ENCODE data around the gene TRAF1.

TRAF1 gene

GRCh38 chr9:120940573-120940972 lies 14.0 kb upstream of the TRAF1 start:
- no peak for DNase-seq

GRCh38 chr9:120938851-120939250 lies 12.3 kb upstream of the TRAF1 start:
- no peak for DNase-seq

- no peak for DNase-seq
These were observed 11.0 kb upstream of the TRAF1 start for GRCh38 chr9:120937596-120937995.

- no peak for DNase-seq
These were observed 10.5 kb upstream of the TRAF1 start for GRCh38 chr9:120937127-120937526.

- DNase-seq, result no peak
These were observed 10.1 kb upstream of the TRAF1 start for GRCh38 chr9:120936764-120937122.

- peak; percentile 97 to 98 for DNase-seq
These were observed 9.6 kb upstream of the TRAF1 start for GRCh38 chr9:120936011-120936763.

GRCh38 chr9:120935383-120935857 lies 8.8 kb upstream of the TRAF1 start:
- peak in 1 of 2 experiments; percentile 34 for DNase-seq

- DNase-seq, result peak in 1 of 2 experiments; percentile 35
These were observed 7.7 kb upstream of the TRAF1 start for GRCh38 chr9:120934281-120934680.

GRCh38 chr9:120933310-120934055 lies 6.9 kb upstream of the TRAF1 start:
- DNase-seq, result no peak

GRCh38 chr9:120932086-120932823 lies 5.7 kb upstream of the TRAF1 start:
- peak in 1 of 2 experiments; percentile 30 for DNase-seq

- peak in 1 of 2 experiments; percentile 69 for DNase-seq
These were observed 4.9 kb upstream of the TRAF1 start for GRCh38 chr9:120931231-120932085.

GRCh38 chr9:120929229-120929791 lies 2.7 kb upstream of the TRAF1 start:
- DNase-seq, result no peak

GRCh38 chr9:120928483-120929228 lies 2.1 kb upstream of the TRAF1 start:
- DNase-seq, result peak; percentile 75 to 81

GRCh38 chr9:120928015-120928482 lies 1.5 kb upstream of the TRAF1 start:
- DNase-seq, result no peak

- DNase-seq, result peak in 1 of 2 experiments; percentile 30
These were observed 846 bp upstream of the TRAF1 start for GRCh38 chr9:120927269-120928014.

- DNase-seq, result peak; percentile 87 to 91
These were observed 830 bp downstream of the TRAF1 start for GRCh38 chr9:120925535-120926396.

- peak in 1 of 2 experiments; percentile 40 for DNase-seq
These were observed 1.7 kb downstream of the TRAF1 start for GRCh38 chr9:120924698-120925534.

- peak in 1 of 2 experiments; percentile 15 for DNase-seq
These were observed 2.8 kb downstream of the TRAF1 start for GRCh38 chr9:120923620-120924328.
